Activated T-helper 1 cell treated with Interleukin-2 at 50 U/mL for 16 hours (primary cell): ENCODE results near the gene SCAI.
"Not testable (repeated sequence)": the region's sequence is repeated elsewhere in the genome, so short reads cannot be mapped to it uniquely, and the experiment has no call there.

Source experiments
- DNase-seq: peaks from one replicate; pipeline ENCODE4 v3.0.0-alpha.2; 2020; ENCODE audit warnings: low read depth

SCAI gene

GRCh38 chr9:125028041-125028440 lies 115.3 kb downstream of the SCAI start:
- no peak for DNase-seq

GRCh38 chr9:125024917-125025316 lies 118.4 kb downstream of the SCAI start:
- DNase-seq = no peak

GRCh38 chr9:125021069-125021468 lies 122.3 kb downstream of the SCAI start:
- no peak for DNase-seq

- not testable (repeated sequence) for DNase-seq
Observed at GRCh38 chr9:125015655-125016054, 127.7 kb downstream of the SCAI start.

- DNase-seq = not testable (repeated sequence)
Observed at GRCh38 chr9:125012013-125012412, 131.3 kb downstream of the SCAI start.

- DNase-seq = no peak
Observed at GRCh38 chr9:125008599-125008998, 134.7 kb downstream of the SCAI start.

- DNase-seq = no peak
Observed at GRCh38 chr9:125003332-125003731, 140.0 kb downstream of the SCAI start.

- DNase-seq = no peak
Observed at GRCh38 chr9:124983698-124984097, 159.6 kb downstream of the SCAI start.

- no peak for DNase-seq
Observed at GRCh38 chr9:124980431-124980830, 162.9 kb downstream of the SCAI start.

- no peak for DNase-seq
Observed at GRCh38 chr9:124975131-124975530, 168.2 kb downstream of the SCAI start.

GRCh38 chr9:124973807-124974206 lies 169.5 kb downstream of the SCAI start:
- no peak for DNase-seq

- DNase-seq = no peak
Observed at GRCh38 chr9:124972241-124972770, 171.0 kb downstream of the SCAI start.

GRCh38 chr9:124969401-124969800 lies 173.9 kb downstream of the SCAI start:
- DNase-seq = no peak

- DNase-seq = no peak
Observed at GRCh38 chr9:124968238-124968637, 175.1 kb downstream of the SCAI start.

- not testable (repeated sequence) for DNase-seq
Observed at GRCh38 chr9:124965775-124966568, 177.4 kb downstream of the SCAI start.

GRCh38 chr9:124964604-124965003 lies 178.7 kb downstream of the SCAI start:
- DNase-seq = no peak

GRCh38 chr9:124964056-124964455 lies 179.3 kb downstream of the SCAI start:
- no peak for DNase-seq

GRCh38 chr9:124960409-124960752 lies 182.9 kb downstream of the SCAI start:
- no peak for DNase-seq

GRCh38 chr9:124959671-124960408 lies 183.5 kb downstream of the SCAI start:
- not testable (repeated sequence) for DNase-seq

- no peak for DNase-seq
Observed at GRCh38 chr9:124954255-124954654, 189.1 kb downstream of the SCAI start.

GRCh38 chr9:124950050-124950718 lies 193.1 kb downstream of the SCAI start:
- DNase-seq = no peak

GRCh38 chr9:124949387-124949786 lies 193.9 kb downstream of the SCAI start:
- DNase-seq = no peak
